Regular cardiac myocyte (primary cell): ENCODE measurements around the gene SV2A. TPM values are rescaled to one million over a fixed set of nuclear protein-coding genes. Genes with fewer than 3 reads are reported as not detected.

Source experiments
- total RNA-seq: library from RNA; depleted of rRNA; stranded (reverse); fragments of >200 nt; gene quantifications from 2 replicates; pipeline ENCODE4 v1.2.3, GENCODE V29; 2014

SV2A gene
- 8.7 and 10.2 TPM in 2 replicates for total RNA-seq

GRCh38 chr1:149917571-149918144 is at the start of gene SV2A:
Gene SV2A (minus strand): TSS chr1:149917844. CDS start chr1:149913840, 4,004 bp downstream.

GRCh38 chr1:149936170-149936991 is 18.7 kb upstream of the SV2A start, which contains the start of gene MTMR11:
Gene MTMR11 (minus strand): TSS chr1:149936879. CDS start chr1:149936647, 232 bp downstream.

GRCh38 chr1:149927563-149928400 is 10.1 kb upstream of the SV2A start, which contains the start of gene SF3B4:
Gene SF3B4 (minus strand): TSS chr1:149927803. CDS start chr1:149927759, 44 bp downstream.

GRCh38 chr1:149899460-149900284 is 18.0 kb downstream of the SV2A start, which contains the start of gene BOLA1:
Gene BOLA1 (plus strand): TSS chr1:149899568. CDS start chr1:149900060, 492 bp downstream.

Other genes starting within 250 kb of the SV2A start
- 0.19 TPM in 1 of 2 replicates, not detected in the other for gene FCGR1A, start 135.2 kb downstream of the SV2A start, total RNA-seq
- gene BOLA1, start 18.3 kb downstream of the SV2A start, total RNA-seq, result 14.1 and 14.2 TPM in 2 replicates
- gene SF3B4, start 10.0 kb upstream of the SV2A start, total RNA-seq, result 3.9 and 8.2 TPM in 2 replicates
- 3.8 and 6.5 TPM in 2 replicates for gene MTMR11, start 19.0 kb upstream of the SV2A start, total RNA-seq
- gene OTUD7B, start 92.9 kb upstream of the SV2A start, total RNA-seq, result 14.9 and 15.3 TPM in 2 replicates
- 33.2 and 42.8 TPM in 2 replicates for gene VPS45, start 149.9 kb upstream of the SV2A start, total RNA-seq
- gene PLEKHO1, start 232.1 kb upstream of the SV2A start, total RNA-seq, result 24.9 and 45.4 TPM in 2 replicates